Stimulated activated CD8-positive, alpha-beta memory T cell treated with anti-CD3 and anti-CD28 coated beads, Interleukin-12 subunit alpha, Interleukin-12 subunit beta, amount 100 ng/mL, for 4 hours (primary cell): ENCODE data around the gene ANKRD34B.

ENCODE experiments used
- DNase-seq: peaks from one replicate; pipeline ENCODE4 v3.0.0-alpha.2; 2020; ENCODE audit warnings: low read depth

The ANKRD34B gene

DNA sequence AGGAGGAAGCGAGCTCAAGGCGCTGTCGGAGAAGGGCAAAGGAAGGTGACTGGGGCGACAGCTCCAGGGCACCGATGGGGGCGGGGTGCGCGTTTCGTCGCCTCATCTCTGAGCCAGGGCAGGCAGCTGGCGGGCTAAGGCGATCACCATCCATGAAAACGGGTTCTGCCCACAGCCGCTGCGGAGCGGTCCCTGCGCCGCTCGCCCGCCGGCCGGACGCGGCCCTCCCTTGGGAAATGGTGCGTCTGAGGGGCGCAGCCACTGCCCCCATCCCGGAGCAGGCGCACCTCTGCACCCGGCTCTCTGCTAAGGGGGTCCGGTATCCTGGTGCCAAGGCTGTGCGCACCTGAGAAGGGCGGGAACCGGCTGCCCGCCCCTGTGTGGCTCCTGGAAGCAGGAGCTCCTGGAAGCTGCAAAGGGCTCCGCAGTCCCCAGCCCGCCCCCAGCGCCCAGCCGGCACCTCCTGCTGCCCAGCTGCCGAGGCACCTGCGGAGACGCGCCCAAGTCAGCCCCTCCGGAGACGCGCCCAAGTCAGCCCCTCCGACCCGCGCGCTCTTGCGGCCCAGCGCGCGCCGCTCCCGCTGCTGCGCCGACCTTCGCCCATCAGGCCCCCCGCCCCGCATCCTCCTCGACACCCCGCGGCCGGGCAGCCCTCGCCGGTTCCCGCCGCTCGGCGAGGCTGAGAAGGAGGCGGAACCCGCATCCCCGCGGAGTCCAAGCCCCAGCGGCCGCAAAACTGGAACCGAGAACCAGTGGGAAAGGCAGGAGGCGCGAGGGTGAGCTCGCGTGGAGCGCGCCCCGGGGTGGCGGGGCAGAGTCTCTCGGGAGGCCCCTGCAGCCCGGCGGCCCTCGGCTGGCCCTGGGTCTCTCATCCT lies 757 bp downstream of the ANKRD34B start:
- no peak for DNase-seq

DNA sequence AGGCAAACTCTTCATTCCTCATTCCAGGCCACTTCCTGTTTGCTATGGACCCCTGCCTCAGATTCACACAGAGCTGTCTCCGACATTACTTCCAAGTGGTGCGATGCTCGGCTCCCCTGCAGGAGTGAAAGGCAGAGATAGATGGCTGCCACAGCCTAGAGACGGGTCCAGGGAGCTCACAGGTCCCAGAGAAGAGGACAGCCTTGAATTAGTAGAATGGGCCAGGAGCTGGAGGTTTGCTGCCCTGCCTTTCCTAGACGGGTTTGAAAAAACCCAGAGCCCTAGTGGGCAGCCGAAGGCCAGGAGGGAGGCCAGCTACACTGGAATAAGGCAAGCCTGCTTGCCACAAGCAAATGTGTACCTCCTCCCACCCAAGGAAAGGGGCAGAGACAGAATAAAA lies 1.8 kb downstream of the ANKRD34B start:
- DNase-seq: no peak

- no peak for DNase-seq
These were observed 3.3 kb downstream of the ANKRD34B start for GRCh38 chr5:80566711-80567259.

GRCh38 chr5:80565330-80565729 lies 4.8 kb downstream of the ANKRD34B start:
- no peak for DNase-seq

- no peak for DNase-seq
These were observed 10.8 kb downstream of the ANKRD34B start for GRCh38 chr5:80559244-80559643.

DNA sequence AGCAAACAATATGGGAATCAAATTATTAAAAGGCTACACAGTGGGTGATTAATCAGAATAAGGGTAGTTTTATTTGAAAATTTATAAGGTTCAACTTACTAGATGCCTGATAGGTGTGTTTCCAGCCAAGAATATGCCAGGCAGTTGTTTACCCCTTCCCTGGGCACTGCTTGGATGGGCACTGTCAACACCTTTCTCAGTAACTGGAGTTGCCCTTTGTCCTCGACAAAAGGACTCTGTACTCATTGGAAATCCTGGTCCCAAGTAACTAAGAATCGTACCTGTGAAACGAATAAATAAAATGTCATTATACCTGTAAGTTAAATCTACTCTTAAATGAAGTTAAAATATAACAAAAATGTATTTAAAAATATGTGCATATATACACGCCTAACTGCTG lies 15.0 kb downstream of the ANKRD34B start:
- no peak for DNase-seq

DNA sequence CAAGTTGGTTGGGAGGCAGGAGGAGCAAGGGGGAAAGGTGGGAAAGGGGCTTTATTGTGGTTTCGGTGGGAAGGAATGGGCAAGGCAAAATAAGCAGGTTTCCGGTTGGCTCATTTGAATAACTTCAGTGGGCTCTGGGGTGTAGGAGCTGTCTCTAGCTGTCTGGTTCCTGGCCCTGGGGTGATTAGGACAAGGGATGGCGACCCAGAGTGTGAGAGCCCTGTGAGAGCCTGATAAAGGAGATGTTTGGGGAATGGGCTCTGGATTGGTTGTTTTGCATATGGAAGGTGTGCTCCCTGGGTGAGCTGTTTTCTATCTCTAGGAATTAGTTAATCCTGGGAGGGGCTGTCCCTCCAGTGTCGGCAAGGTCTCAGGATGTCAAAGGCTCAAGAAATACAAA lies 15.4 kb downstream of the ANKRD34B start:
- DNase-seq: no peak

GRCh38 chr5:80541392-80541791 lies 28.7 kb downstream of the ANKRD34B start:
- no peak for DNase-seq

GRCh38 chr5:80540691-80541090 lies 29.4 kb downstream of the ANKRD34B start:
- no peak for DNase-seq

DNA sequence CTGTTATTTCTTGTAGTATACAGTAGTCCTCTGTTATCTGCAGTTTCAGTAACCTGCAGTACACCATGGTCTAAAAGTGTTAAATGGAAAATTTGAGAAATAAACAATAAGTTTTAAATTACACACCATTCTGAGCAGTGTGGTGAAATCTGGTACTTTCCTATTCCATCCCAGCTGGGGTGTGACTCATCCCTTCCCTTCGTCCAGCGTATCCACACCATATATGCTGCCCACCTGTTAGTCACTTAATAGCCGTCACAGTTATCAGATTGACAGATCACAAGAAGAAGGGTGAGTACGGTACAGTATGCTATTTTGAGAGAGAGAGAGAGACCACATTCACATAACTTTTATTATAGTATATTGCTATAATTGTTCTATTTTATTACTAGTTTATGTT lies 53.3 kb downstream of the ANKRD34B start:
- no peak for DNase-seq

GRCh38 chr5:80509362-80509761 lies 60.7 kb downstream of the ANKRD34B start:
- DNase-seq: no peak

DNA sequence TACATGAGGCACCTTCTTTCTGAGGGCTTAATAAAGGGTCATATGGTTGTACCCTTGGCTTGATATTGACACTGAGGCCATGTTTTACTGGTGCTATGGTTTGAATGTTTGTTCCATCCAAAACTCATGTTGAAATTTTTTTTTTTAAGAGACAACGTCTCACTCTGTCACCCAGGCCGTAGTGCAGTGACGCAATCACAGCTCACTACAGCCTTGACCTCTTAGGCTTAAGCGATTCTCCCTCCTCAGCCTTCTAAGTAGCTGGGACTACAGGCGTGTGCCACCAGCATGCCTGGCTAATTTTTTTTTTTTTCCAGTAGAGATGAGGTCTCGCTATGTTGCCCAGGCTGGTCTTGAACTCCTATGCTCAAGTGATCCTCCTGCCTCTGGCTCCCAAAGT lies 61.2 kb downstream of the ANKRD34B start:
- DNase-seq: no peak

- DNase-seq: no peak
These were observed 62.4 kb downstream of the ANKRD34B start for GRCh38 chr5:80507663-80508062.
